Naive thymus-derived CD8-positive, alpha-beta T cell (primary cell): Measurements from ENCODE around the gene MKRN1. TPM values are rescaled to one million over a fixed set of nuclear protein-coding genes. Genes with fewer than 3 reads are reported as not detected.
"Not testable (repeated sequence)": the region's sequence is repeated elsewhere in the genome, so short reads cannot be mapped to it uniquely, and the experiment has no call there.

ENCODE experiments used
- ATAC-seq, 2 donors: fragments of 150-1000 bp; cut with Tn5 transposase in 1 of 2; sonication (Bioruptor Pico), chemical (Tn5 transposase) in 1 of 2; 1 replicate in 1 of 2; 2 replicates in 1 of 2; pipeline ENCODE4 v1.10.0; 2021; ENCODE audit warnings: mild to moderate bottlenecking in 2 of 2, moderate library complexity in 2 of 2
- POLR2A ChIA-PET: fragments of 350-600 bp; sonication (Branson Sonifier 250); formaldehyde crosslinking; loops from one replicate; lab custom pipeline; 2021; ENCODE audit warnings: antibody characterized with exemption; lab: Charles Lee
- DNase-seq, 10 donors: peaks; one replicate each; pipeline versions ENCODE4 v3.0.0 to v3.0.0-alpha.2; 2020 to 2022
- H3K27ac Mint-ChIP-seq, 10 donors: one replicate each; pipeline ENCODE4 v1.8.0; 2020 to 2022; ENCODE audit warnings: mild to moderate bottlenecking in 10 of 10, mixed read lengths in 10 of 10, moderate library complexity in 4 of 10, inconsistent platforms in 1 of 10
- H3K27me3 Mint-ChIP-seq, 5 donors: one replicate each; pipeline ENCODE4 v1.8.0; 2021 to 2022; ENCODE audit warnings: mixed read lengths in 5 of 5
- H3K36me3 Mint-ChIP-seq, 3 donors: one replicate each; pipeline ENCODE4 v1.8.0; 2020 to 2022; ENCODE audit warnings: mixed read lengths in 3 of 3, mild to moderate bottlenecking in 2 of 3, inconsistent platforms in 1 of 3
- H3K4me1 Mint-ChIP-seq, 4 donors: one replicate each; pipeline ENCODE4 v1.8.0; 2021 to 2022; ENCODE audit warnings: mixed read lengths in 4 of 4
- H3K4me3 Mint-ChIP-seq, 10 donors: one replicate each; pipeline ENCODE4 v1.8.0; 2020 to 2022; ENCODE audit warnings: mild to moderate bottlenecking in 10 of 10, mixed read lengths in 10 of 10, moderate library complexity in 6 of 10, inconsistent platforms in 1 of 10
- H3K9me3 Mint-ChIP-seq, 9 donors: one replicate each; pipeline ENCODE4 v1.8.0; 2020 to 2022; ENCODE audit warnings: mixed read lengths in 9 of 9, mild to moderate bottlenecking in 3 of 9, inconsistent platforms in 1 of 9, moderate library complexity in 1 of 9
- polyA plus RNA-seq, 3 donors: library from polyadenylated mRNA; unstranded; fragments of 300-500 nt; fragmentation: Illumina TruSeq; gene quantifications; one replicate each; pipeline ENCODE4 v1.2.3, GENCODE V29; 2021
- total RNA-seq, 8 experiments: library from RNA in 2 of 8; stranded (reverse) in 2 of 8; gene quantifications; one replicate each; pipeline ENCODE4 v1.2.3 and lab custom pipeline; 2021 to 2026

Gene MKRN1
- total and polyA plus RNA-seq, 5 experiments from 2014 or later, result 92.6 to 143 (median 141) TPM

- peaks cover 0 to 34% (median 14%) of the 10 kb centered on the region in 3 donors for H3K36me3 Mint-ChIP-seq
- no peaks in the 10 kb centered on the region for H3K9me3 Mint-ChIP-seq
- H3K4me3 Mint-ChIP-seq, result no peak overlapping the region
- H3K27ac Mint-ChIP-seq, result peak overlapping the region in 2 of 10 donors; percentile 7 to 47
- POLR2A ChIA-PET, result interaction anchor here (0.6 to 0.7 kb wide), 2 partner anchors 12 to 14 kb away, joined by 3 to 6 read pairs; no protein-coding TSS in a partner anchor
- peaks cover 8 to 13% (median 8%) of the 10 kb centered on the region in 4 donors for H3K4me1 Mint-ChIP-seq
- ATAC-seq (no peak), DNase-seq (no peak)
- no peaks in the 10 kb centered on the region for H3K27me3 Mint-ChIP-seq
Measured at GRCh38 chr7:140418653-140419052, 60.7 kb downstream of the MKRN1 start.

DNA sequence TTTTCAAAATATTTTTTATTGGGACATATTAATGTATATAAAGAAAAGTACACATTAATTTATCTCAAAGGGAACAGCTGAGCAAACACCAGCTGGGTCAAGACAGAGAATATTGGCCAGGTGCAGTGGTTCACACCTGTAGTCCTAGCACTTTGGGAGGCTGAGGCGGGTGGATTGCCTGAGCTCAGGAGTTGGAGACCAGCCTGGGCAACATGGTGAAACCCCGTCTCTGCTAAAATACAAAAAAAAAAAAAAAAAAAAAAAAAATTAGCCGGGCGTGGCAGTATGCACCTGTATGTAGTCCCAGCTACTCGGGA, 61.2 kb downstream of the MKRN1 start:
- not testable (repeated sequence) for H3K27me3 Mint-ChIP-seq, ATAC-seq, H3K4me3 Mint-ChIP-seq, H3K9me3 Mint-ChIP-seq, DNase-seq
- POLR2A ChIA-PET, result interaction anchor here (0.6 to 1.4 kb wide), 3 partner anchors 11 to 60 kb away, joined by 3 to 6 read pairs (median 6); no protein-coding TSS in a partner anchor
- Mint-ChIP-seq H3K4me1 (peaks cover 8 to 13% (median 8%) of the 10 kb centered on the region in 4 donors), H3K36me3 (peaks cover 0 to 37% (median 15%) of the 10 kb centered on the region in 3 donors), H3K27ac (peak overlapping the region in 5 of 10 donors; percentile 43 to 81 (median 51))

DNA sequence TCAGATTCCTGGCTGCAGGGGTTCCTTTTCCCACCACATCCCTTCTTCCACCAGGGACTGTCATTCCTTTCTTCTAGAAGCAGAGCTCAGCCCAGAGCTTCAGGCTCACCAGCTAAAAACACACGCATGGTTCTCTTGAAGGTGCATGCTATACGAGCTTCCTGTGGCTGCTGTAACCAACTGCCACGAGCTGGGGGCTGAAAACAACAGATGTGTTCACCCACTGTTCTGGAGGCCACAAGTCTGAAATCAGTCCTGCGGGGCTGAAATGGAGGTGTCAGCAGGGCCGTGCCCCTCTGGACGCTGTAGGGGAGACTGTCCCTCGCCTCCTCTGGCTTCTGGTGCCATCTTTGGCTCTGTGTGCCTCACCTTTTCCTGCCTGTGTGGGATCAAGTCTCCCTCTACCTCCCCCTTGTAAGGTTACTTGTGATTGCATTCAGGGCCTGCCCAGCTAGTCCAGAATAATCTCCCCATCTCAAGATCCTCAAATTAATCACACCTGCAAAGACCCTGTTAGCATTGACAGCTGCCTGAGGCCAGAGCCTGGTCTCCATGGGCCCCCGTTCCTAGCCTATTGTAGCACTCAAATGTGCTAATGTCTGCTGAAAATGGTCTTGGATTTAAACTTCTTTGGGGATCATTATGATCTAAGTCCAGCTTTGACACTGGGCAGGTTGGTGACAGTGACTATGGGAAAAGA, 61.7 kb downstream of the MKRN1 start:
- Mint-ChIP-seq H3K4me1 (peaks cover 8 to 13% (median 8%) of the 10 kb centered on the region in 4 donors), H3K27ac (peak overlapping the region in 8 of 10 donors; percentile 15 to 87 (median 50)), H3K36me3 (peaks cover 0 to 39% (median 16%) of the 10 kb centered on the region in 3 donors), H3K27me3 (no peaks in the 10 kb centered on the region), H3K9me3 (no peaks in the 10 kb centered on the region), H3K4me3 (peak overlapping the region in 2 of 10 donors; percentile 26 to 56)
- POLR2A ChIA-PET, result interaction anchor here (0.6 to 1.4 kb wide), 3 partner anchors 12 to 60 kb away, joined by 3 to 6 read pairs (median 3); no protein-coding TSS in a partner anchor
- DNase-seq (peak in 2 of 10 donors; percentile 18 to 27), ATAC-seq (peak; percentile 42 to 70)

- POLR2A ChIA-PET, result interaction anchor here (0.7 to 1.4 kb wide), 3 partner anchors 11 to 328 kb away, joined by 3 to 6 read pairs (median 3); no protein-coding TSS in a partner anchor
- no peaks in the 10 kb centered on the region for H3K27me3 Mint-ChIP-seq
- no peak overlapping the region for H3K4me3 Mint-ChIP-seq
- H3K9me3 Mint-ChIP-seq, result no peaks in the 10 kb centered on the region
- DNase-seq, result no peak
- ATAC-seq, result no peak
- H3K36me3 Mint-ChIP-seq, result peaks cover 0 to 43% (median 18%) of the 10 kb centered on the region in 3 donors
- peak overlapping the region in 2 of 10 donors; percentile 39 for H3K27ac Mint-ChIP-seq
- peaks cover 8 to 13% (median 8%) of the 10 kb centered on the region in 4 donors for H3K4me1 Mint-ChIP-seq
Measured at GRCh38 chr7:140416560-140416959, 62.7 kb downstream of the MKRN1 start.

DNA sequence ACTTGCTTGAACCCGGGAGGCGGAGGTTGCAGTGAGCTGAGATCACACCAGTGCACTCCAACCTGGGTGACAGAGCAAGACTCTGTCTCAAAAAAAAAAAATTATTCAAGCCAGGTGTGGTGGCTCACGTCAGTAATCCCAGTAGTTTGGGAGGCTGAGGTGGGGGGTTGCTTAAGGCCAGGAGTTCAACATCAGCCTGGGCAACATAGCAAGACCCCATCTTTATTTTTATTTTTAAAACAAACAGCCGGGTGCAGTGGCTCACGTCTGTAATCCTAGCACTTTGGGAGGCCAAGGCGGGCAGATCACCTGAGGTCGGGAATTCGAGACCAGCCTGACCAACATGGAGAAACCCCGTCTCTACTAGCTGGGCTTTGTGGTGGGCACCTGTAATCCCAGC, 63.5 kb downstream of the MKRN1 start:
- ATAC-seq, H3K27me3 Mint-ChIP-seq, DNase-seq, H3K9me3 Mint-ChIP-seq, POLR2A ChIA-PET, H3K4me3 Mint-ChIP-seq: not testable (repeated sequence)
- Mint-ChIP-seq H3K27ac (peak overlapping the region in 1 of 10 donors; percentile 11), H3K36me3 (peaks cover 0 to 51% (median 20%) of the 10 kb centered on the region in 3 donors), H3K4me1 (peaks cover 8 to 13% (median 8%) of the 10 kb centered on the region in 4 donors)

DNA sequence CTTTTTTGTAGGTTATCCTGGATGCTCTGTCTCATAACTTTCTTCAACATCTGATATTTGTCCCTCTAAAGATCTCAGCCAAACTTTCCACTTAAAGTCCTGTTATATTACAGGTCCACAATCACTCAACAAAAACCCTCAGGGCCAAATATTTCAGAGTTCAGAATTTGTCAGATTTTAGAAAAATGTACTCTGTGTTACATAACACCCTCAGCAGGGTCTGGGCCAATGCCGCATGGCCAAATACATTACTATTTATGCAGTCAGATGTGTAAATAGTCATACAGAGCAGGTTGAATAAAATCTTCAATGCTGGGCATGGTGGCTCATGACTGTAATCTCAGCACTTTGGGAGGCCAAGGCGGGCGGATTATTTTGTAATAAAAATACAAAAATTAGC, 63.9 kb downstream of the MKRN1 start:
- POLR2A ChIA-PET, result no interaction called here
- Mint-ChIP-seq H3K27me3 (no peaks in the 10 kb centered on the region), H3K4me1 (peaks cover 8 to 13% (median 8%) of the 10 kb centered on the region in 4 donors), H3K36me3 (peaks cover 0 to 52% (median 22%) of the 10 kb centered on the region in 3 donors), H3K27ac (no peak overlapping the region), H3K9me3 (no peaks in the 10 kb centered on the region), H3K4me3 (no peak overlapping the region)
- ATAC-seq, result no peak
- DNase-seq, result no peak

DNA sequence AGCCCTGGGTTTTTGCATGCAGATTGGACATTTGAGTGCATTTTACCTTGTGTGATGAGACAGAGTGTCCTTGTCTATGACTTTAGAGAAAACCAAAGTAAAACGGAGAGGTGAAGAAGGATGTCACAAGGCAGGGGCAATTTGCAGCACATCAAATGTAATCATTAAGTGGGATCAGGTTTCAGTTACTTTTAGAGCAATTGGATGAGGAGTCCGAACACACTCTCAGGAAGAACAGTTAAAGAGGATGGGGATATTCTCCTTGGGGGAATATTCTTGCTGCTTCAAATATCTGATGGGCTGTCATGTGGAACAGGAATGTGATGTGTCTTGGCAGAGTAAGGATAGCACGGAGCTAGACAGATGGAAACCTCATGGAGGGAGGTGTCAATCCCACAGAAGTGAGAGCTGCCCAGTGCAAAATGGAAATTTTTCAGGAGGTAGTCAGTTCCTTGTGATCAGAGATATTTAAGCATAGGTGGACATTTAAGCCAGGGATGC, 74.7 kb downstream of the MKRN1 start:
- ATAC-seq, result peak in 1 of 2 donors; percentile 4
- H3K27ac Mint-ChIP-seq, result peak overlapping the region; percentile 93 to 98 (median 96)
- DNase-seq, result no peak
- H3K4me3 Mint-ChIP-seq, result peak overlapping the region; percentile 91 to 99 (median 98)
- H3K27me3 Mint-ChIP-seq, result no peaks in the 10 kb centered on the region
- POLR2A ChIA-PET, result interaction anchor here (0.7 to 1.6 kb wide), 4 partner anchors 13 to 74 kb away, joined by 3 to 8 read pairs (median 3); no protein-coding TSS in a partner anchor
- peaks cover 0 to 20% (median 16%) of the 10 kb centered on the region in 3 donors for H3K36me3 Mint-ChIP-seq
- H3K4me1 Mint-ChIP-seq, result peaks cover 11 to 29% (median 20%) of the 10 kb centered on the region in 4 donors
- no peaks in the 10 kb centered on the region for H3K9me3 Mint-ChIP-seq

DNA sequence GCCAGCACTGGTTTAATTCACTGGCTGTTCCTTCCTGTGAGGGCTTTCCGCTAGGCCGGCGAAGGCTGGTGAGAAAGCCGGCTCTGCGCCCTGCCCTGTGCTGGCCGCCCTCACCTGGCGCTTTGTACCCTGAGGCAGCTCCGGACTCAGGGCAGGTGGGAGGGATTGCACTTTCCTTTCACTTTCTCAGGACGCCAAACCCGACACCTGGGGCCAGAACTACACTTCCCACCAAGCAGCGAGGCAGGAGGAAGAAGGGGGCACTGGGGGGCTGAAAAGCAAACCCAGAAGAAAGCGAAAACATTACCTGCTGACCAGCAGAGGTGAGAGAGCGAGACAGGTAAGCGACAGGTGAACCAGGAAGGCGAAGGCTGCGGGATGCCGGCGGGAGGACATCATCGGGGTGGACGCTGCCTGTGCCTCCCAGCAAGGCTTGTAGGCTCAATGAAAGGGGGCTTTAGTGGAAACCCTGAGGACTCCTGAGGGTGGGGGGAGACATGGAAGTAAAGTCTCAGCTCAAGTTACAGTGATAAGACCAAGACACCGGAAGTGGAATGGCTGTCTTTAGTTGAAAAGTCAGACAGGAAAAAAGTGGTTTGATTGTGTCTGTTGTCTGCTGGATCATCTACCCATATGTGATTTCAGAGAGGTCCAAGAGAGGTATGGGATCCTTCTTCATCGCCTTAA, 75.3 kb downstream of the MKRN1 start, which contains the start of gene RAB19:
Gene RAB19 (plus strand): TSS at position 181 of the 687 bp plus-strand sequence. CDS start 3,589 bp downstream, outside the sequence.
- peak within 1 kb of the TSS; percentile 93 to 98 (median 96) for H3K27ac Mint-ChIP-seq
- no peaks in the 10 kb centered on the region for H3K27me3 Mint-ChIP-seq
- H3K4me1 Mint-ChIP-seq, result peaks cover 11 to 29% (median 21%) of the 10 kb centered on the region in 4 donors
- H3K9me3 Mint-ChIP-seq, result no peaks in the 10 kb centered on the region
- peak within 1 kb of the TSS; percentile 91 to 99 (median 98) for H3K4me3 Mint-ChIP-seq
- POLR2A ChIA-PET, result interaction anchor here (0.6 to 1.6 kb wide), 5 partner anchors 13 to 75 kb away, joined by 3 to 8 read pairs (median 3); no protein-coding TSS in a partner anchor
- peak; percentile 91 to 95 for ATAC-seq
- peaks cover 0 to 16% (median 15%) of the 10 kb centered on the region in 3 donors for H3K36me3 Mint-ChIP-seq
- DNase-seq, result peak; percentile 25 to 75 (median 47)

Other genes with a start within 250 kb of the MKRN1 start
- gene SLC37A3, start 81.0 kb downstream of the MKRN1 start, total RNA-seq, result 10 to 100 TPM; 32.7 to 38.3 TPM
- 1 to 10 TPM; 7.3 to 9.6 (median 8.6) TPM for gene SLC37A3, start 81.0 kb downstream of the MKRN1 start, polyA plus RNA-seq
- gene RAB19, start 75.4 kb downstream of the MKRN1 start, total RNA-seq, result 1 to 10 TPM; 5.4 to 6.5 TPM
- gene RAB19, start 75.4 kb downstream of the MKRN1 start, polyA plus RNA-seq, result 1 to 10 TPM; 5.2 to 7.0 (median 6.6) TPM
- gene DENND2A, start 161.3 kb upstream of the MKRN1 start, total RNA-seq, result under 1 TPM in 1 of 2 experiments, not detected in 1; 0.10 TPM
- gene DENND2A, start 161.3 kb upstream of the MKRN1 start, polyA plus RNA-seq, result not detected
- gene ADCK2, start 193.4 kb upstream of the MKRN1 start, total RNA-seq, result 10 to 100 TPM; 16.4 to 17.1 TPM
- 10 to 100 TPM; 25.2 to 28.5 (median 27.4) TPM for gene ADCK2, start 193.4 kb upstream of the MKRN1 start, polyA plus RNA-seq
- gene NDUFB2, start 217.2 kb upstream of the MKRN1 start, total RNA-seq, result 100 to 1,000 TPM in 1 of 2 experiments, 10 to 100 TPM in 1; 98.5 to 103 TPM
- 100 to 1,000 TPM; 434 to 524 (median 517) TPM for gene NDUFB2, start 217.2 kb upstream of the MKRN1 start, polyA plus RNA-seq